GM19438 (cell line): Measurements from ENCODE around the gene SCN8A.
"Not testable (repeated sequence)": the region's sequence is repeated elsewhere in the genome, so short reads cannot be mapped to it uniquely, and the experiment has no call there.

Source experiments
- ATAC-seq: cut with Tn5 transposase; IDR thresholded peaks from one replicate; pipeline ENCODE4 v1.9.1; 2021; ENCODE audit warnings: low read depth; ENCODE audit not compliant: unreplicated experiment

SCN8A gene

GRCh38 chr12:51827925-51828818 lies 237.1 kb downstream of the SCN8A start:
- no peak for ATAC-seq

- ATAC-seq = no peak
Measured at GRCh38 chr12:51829011-51829481, 238.0 kb downstream of the SCN8A start.

GRCh38 chr12:51829641-51830040 lies 238.6 kb downstream of the SCN8A start:
- ATAC-seq = no peak

- not testable (repeated sequence) for ATAC-seq
Measured at GRCh38 chr12:51831817-51832216, 240.8 kb downstream of the SCN8A start.

GRCh38 chr12:51832354-51833107 lies 241.5 kb downstream of the SCN8A start:
- no peak for ATAC-seq

- ATAC-seq = no peak
Measured at GRCh38 chr12:51833448-51834227, 242.6 kb downstream of the SCN8A start.

- ATAC-seq = no peak
Measured at GRCh38 chr12:51834411-51834810, 243.4 kb downstream of the SCN8A start.

- ATAC-seq = no peak
Measured at GRCh38 chr12:51836041-51836826, 245.2 kb downstream of the SCN8A start.

GRCh38 chr12:51836827-51837173 lies 245.8 kb downstream of the SCN8A start:
- no peak for ATAC-seq

GRCh38 chr12:51837286-51837685 lies 246.3 kb downstream of the SCN8A start:
- no peak for ATAC-seq

GRCh38 chr12:51838036-51838435 lies 247.0 kb downstream of the SCN8A start:
- ATAC-seq = no peak

GRCh38 chr12:51838762-51839161 lies 247.7 kb downstream of the SCN8A start:
- ATAC-seq = no peak

GRCh38 chr12:51839310-51839947 lies 248.4 kb downstream of the SCN8A start:
- no peak for ATAC-seq

- no peak for ATAC-seq
Measured at GRCh38 chr12:51840966-51841365, 249.9 kb downstream of the SCN8A start.

GRCh38 chr12:51841727-51842126 lies 250.7 kb downstream of the SCN8A start:
- no peak for ATAC-seq

GRCh38 chr12:51844854-51845253 lies 253.8 kb downstream of the SCN8A start:
- no peak for ATAC-seq

- ATAC-seq = no peak
Measured at GRCh38 chr12:51845482-51845881, 254.4 kb downstream of the SCN8A start.

- no peak for ATAC-seq
Measured at GRCh38 chr12:51846271-51846691, 255.2 kb downstream of the SCN8A start.

GRCh38 chr12:51846911-51847642 lies 256.0 kb downstream of the SCN8A start:
- no peak for ATAC-seq
